DMS 273 (cell line): ENCODE results near the gene RELL2.
A peak's percentile ranks its signal among the peaks of the same experiment; 100 is the strongest.
"Not testable (repeated sequence)": the region's sequence is repeated elsewhere in the genome, so short reads cannot be mapped to it uniquely, and the experiment has no call there.

Experiments used
- DNase-seq: peaks from one replicate; lab custom pipeline; 2025; ENCODE audit not compliant: unreplicated experiment; lab: John Stamatoyannopoulos, UW

Gene RELL2, protein sequence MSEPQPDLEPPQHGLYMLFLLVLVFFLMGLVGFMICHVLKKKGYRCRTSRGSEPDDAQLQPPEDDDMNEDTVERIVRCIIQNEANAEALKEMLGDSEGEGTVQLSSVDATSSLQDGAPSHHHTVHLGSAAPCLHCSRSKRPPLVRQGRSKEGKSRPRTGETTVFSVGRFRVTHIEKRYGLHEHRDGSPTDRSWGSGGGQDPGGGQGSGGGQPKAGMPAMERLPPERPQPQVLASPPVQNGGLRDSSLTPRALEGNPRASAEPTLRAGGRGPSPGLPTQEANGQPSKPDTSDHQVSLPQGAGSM

DNA sequence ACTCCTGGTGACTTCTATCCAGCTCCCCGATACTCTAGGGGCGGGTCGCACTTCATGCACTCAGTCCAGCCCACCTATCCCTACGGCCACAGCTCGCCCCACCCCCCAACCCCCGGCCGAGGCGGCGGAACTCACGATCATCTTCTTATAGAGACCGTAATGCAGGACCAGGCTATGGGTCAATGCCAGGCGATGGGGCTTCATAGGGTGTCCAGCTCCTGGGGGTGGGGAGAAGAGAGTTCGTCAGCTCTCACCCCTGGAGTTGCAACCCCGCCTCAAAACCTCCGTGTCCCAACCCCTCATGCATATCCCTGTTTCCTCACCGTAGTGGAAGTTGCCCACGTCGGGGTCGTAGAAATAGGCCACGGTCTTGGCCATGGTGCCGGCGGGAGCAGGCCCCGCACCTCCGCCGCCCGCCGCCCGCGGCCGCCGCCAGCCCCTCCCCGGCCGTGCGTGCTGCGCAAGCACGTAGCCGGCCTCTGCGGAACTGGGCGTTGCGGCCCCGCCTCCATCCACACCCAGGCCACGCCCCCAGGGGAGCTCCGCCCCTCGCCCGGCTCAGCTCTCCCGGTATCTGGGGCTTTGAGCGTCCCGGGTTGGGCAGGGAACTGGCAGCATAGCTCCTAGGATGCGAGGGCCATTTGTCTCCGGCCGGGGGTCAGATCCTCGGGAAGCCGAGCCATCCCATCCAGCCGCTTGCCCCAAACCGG, at the start of gene RELL2, which contains the start of gene HDAC3:
Gene RELL2, plus strand, starts transcription at position 585 of the 710 bp plus-strand sequence. CDS start 1,229 bp downstream, outside the sequence.
Gene HDAC3, minus strand, starts transcription at position 437 of the 710 bp plus-strand sequence. Its CDS starts 59 bp downstream, at position 378.
- DNase-seq, result peak; percentile 95

DNA sequence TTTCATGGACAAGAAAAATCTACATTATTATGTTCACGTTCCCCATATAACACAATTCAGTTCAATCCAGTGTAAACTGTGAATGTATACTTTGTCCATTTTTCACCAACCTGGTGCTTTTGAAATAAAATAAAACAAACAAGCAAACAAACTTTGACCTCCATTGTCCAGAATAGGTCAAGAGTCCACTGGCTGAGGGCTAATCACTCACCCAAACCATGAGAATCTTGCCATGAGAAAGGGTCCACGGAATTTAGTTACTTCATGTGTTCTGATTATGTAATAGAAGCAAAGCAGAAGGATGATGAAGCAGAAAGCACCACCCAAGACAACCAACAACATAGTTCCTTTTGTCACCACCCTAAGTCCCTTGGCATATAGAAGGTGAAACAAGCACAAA, 46.7 kb upstream of the RELL2 start:
- no peak for DNase-seq

DNA sequence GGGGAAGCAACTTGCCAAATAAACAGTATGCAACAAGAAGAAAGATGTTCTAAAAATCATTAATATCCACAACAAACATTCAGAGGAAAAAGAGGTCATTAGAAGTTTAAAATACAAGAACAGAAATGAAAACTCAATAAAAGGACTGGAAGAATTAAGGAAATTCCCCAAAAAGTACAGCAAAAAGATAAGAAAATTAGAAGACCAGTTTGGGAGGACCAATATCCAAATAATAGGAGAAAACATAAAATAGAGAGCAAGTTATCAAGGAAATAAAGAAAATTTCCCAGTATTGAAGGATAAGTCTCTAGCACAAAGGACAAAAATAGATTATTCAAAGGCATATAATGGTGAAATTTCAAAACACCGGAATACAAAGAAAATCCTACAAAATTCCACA, 39.9 kb upstream of the RELL2 start:
- DNase-seq, result no peak

DNA sequence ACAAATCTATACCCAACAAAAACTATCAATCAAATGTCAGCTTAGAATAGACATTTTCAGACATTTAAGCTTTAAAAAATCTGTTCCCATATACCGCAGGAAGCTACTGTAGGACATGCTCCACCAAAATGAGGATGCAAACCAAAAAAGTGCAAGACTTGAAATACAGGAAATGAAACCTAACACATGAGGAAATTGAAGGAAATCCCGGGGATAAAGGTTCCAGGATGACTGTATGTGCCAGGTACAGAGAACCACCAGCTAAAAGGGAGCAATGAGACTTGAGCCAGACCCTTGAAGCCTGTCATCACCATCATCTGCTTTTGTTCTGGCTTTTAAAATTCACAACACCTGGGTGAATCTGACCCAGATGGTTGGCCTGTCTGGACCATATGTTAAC, 39.4 kb upstream of the RELL2 start:
- DNase-seq, result no peak

DNA sequence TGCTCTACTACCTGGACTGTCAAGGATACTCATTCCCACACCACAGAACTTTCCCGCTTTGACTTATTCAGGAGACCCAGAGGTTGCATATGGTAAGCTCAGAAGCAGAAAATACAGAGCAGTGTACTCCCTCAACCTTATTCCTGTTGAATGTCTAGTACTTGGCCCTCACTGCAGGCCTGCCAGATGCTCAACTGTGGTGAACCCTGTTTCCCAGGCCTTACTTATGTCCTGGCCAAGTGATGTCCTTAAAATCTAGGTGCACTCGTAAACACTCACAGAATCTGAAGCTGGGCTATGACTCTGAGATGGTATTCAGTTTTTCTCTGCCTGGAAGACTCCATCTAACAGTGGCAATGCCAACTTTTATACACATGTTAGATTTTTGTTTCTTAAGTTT, 39.0 kb upstream of the RELL2 start:
- peak; percentile 86 for DNase-seq

DNA sequence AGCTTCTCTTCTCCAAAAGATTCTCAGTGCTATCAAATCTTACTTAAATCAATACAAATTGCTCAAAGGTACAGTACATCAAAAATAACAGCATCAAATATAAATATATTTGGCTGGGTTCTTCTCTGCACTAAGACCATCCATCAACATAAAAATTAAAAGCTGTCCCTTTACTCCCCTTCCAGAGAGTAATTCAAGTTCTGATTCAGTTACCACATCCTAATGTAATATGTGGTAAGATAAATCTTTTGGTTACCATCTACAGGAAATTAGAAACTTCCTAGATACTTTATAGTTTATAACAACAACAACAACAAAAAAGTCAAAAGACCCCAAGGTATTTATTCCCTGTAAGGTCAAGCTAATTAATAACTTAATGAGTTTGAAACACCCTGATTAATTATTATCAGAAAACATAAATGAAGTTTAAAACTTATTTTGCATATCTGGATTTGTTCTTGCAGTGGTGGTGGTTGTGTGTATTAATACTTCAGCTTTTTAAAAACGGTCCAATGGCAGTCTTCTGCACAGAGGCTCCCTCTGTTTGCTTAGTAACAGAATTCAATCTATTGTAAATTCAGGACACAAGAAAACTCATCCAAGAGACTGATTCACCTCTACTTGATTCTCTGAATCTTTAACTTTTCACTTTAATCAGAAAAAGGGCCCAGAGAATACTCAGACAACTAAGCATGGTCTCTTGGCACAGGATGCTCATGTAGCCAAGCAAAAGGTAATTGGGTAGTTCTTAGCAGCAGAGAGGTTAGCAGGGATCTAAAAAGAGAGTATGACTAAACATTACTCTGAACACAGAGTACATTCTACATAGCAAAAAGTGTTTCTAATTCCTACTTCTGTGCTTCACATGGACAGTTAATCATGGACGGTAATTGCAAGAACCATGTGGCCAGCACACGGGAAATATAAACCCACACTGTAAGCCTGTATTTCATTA, 38.1 kb upstream of the RELL2 start:
- peak; percentile 20 for DNase-seq

DNA sequence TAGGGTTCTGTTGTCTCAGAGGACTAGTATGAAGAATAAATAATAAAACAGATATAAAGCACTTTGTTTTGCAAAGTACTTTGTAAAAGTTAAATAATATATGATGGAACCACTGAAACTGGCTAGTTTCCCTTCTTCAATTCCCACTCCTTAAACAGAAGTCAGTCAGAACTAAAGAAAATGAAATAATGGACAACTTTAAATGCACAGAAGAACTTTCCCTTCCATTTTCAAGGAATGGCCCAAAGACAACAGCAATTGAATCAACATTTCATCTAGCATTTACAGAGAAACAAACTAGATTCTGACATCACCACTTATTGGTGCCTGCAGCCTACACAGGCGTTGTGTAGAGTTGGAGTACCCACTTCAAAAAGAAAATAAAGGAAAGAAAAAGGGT, 34.2 kb upstream of the RELL2 start:
- no peak for DNase-seq

DNA sequence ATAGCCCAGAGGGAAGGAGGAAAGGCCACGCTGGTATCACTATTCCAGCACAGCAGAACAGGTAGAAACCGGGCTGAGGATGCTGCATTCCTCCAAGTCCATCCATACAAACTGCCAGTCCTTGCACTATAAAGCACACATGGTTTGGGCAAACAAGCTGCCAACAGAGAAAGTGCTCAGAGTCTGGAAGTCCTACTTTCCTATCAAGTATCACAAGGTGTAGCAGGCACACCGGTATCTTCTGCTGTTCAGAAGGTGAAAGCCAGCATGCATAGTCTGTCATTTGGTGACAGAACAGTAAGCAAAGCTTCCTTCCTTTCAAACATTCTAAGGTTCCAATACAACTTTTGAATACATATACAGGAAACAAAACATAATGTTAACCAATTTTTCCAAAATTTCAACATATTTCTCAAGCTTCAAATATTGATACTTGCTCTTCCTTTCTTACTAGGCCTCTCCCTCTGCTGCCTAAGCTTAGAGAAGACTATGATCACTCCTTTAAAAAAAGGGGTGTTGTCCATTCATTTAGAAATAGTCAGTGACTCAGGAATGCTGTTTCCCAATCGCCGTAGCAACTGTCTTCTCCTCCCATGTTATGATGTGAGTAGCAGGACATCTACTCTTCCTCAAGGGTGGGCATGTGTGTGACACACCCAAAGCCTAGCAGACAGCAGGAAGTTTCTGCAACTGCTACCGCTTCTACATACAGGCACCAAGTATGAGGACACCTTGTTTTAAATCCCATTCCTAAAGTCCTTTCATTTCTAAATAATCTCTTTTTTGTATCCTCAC, 32.7 kb upstream of the RELL2 start:
- DNase-seq, result peak; percentile 11

DNA sequence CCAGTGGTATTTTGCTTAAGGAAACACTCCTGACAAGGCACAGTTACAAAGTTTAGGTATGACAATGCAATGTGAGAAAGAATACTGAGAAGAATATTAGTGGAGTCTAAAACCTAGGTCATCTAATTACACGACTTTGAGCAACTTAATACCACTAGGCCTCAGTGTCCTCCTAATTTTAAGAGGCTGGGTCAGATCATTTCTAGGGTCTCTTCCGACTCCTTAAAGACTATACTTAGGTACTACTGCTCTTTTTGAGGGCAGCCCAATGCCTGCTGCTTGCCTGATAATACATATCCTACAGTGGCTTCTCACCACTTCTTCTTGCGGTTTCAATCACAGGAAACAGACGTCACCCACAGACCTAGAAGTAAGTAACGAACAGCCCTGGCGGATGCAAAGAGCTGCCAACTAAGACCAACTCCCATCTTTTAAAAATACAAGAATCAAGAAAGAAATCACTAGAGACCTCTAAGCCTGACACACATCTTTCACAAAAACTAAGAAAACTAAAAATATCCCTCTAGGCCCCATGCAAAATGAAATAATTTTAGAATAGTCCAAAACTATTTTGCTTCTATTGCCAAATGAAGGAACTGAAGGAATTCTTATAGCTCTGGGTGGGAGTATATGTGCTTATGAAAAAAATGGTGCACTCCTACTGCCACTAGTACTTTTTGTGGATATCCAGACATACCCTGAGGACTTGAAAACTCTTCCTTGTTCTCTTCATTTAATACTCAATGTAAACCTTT, 31.1 kb upstream of the RELL2 start:
- DNase-seq, result no peak

DNA sequence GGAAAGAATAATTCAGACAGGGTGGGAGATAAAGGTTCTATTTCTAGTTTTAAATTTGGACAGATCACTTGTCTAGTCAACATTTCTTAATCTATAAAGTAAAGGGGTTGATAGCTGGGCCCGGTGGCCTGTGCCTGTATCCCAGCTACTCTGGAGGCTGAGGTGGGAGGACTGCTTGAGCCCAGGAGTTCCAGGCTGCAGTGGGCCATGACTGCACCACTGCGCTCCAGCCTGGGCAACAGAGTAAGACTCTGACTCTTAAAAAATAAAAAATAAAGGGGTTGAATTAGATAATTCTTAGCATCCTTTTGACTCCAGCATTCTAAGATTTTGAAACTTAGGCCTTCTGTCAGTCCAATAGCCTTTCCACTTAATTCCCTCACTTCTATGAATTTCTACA, 28.8 kb upstream of the RELL2 start:
- DNase-seq, result no peak

DNA sequence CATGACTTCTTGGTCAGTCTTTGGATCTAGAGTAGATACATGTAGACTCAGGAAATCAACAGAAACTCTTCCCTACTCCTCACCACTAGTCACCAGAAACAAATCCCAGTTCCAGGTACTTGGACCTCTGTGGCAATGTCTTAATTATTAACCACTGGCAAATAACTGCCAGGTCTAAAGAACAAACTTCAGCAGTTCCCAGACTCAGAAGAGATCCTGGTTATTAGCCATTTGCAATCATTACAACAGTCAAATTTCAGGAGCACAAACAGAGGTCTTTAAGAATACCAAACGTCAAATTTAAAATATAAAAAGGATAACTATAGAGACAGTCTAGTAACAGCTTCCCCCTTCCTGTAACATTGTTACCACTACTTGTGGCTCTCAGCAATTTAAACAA, 28.2 kb upstream of the RELL2 start:
- DNase-seq, result no peak

DNA sequence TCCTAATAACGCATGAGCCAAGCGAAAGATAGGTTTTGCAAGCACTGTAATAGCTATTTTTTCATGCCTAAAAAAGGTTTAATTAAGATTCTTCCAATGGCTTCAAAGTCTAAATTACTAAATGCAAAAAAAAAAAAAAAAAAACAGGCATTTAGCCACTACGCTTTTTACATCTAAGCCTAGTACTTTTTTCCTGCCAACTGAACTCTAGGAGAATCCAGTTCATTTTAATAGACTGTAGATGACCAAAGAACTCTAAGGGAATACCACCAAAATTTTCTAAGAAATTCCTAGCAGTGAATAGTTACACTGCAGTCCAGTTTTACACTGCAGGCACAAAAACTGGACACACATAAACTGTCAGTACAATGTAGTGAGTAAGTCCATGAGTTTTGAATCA, 27.8 kb upstream of the RELL2 start:
- DNase-seq, result no peak

DNA sequence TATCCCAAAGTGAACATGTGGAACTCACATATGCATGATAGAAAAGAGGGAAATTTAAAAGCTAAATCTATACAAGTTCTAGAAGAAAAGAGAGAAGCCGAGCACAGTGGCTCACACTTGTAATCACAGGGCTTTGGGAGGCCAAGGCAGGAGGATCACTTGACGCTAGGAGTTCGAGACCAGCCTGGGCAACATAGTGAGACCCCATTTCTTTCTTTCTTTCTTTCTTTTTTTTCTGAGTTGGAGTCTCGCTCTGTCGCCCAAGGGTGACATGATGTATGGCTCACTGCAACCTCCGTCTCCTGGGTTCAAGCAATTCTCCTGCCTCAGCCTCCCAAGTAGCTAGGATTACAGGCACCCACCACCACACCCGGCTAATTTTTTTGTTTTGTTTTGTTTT, 26.9 kb upstream of the RELL2 start:
- DNase-seq, result not testable (repeated sequence)

DNA sequence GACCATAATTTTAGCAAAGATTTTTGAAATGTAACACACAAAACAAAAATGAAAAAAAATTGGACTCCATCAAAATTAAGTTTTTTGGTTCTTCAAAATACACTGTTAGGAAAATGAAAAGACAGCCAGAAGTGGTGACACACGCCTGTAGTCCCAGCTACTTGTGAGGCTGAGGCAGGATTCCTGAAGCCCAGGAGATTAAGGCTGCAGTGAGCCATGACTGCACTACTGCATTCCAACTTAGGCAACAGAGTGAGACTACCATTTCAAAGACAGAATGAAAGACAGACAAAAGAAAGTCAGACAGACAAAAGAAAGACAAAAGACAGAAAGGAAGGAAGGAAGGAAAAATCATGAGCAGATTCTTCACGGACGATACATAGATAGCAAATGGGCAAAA, 25.5 kb upstream of the RELL2 start:
- no peak for DNase-seq

DNA sequence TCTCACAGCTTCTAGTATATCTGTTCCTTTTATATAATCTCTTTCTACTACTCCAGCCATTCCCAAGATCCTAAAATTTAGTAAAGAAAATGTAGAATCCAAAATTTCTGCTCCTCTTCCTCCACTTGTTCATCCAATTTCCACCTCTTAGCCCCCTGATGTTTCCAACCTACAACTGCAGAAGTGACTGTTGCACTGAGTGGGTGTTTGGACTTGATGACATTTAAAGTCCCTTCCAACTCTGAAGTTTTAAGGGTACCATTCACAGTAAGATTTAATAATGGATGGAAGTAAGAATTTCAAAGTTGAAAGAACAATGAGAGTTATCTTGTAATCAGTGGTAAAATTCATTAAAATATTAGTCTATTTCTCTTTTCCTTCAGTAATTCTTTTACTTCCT, 23.5 kb upstream of the RELL2 start:
- DNase-seq, result no peak

DNA sequence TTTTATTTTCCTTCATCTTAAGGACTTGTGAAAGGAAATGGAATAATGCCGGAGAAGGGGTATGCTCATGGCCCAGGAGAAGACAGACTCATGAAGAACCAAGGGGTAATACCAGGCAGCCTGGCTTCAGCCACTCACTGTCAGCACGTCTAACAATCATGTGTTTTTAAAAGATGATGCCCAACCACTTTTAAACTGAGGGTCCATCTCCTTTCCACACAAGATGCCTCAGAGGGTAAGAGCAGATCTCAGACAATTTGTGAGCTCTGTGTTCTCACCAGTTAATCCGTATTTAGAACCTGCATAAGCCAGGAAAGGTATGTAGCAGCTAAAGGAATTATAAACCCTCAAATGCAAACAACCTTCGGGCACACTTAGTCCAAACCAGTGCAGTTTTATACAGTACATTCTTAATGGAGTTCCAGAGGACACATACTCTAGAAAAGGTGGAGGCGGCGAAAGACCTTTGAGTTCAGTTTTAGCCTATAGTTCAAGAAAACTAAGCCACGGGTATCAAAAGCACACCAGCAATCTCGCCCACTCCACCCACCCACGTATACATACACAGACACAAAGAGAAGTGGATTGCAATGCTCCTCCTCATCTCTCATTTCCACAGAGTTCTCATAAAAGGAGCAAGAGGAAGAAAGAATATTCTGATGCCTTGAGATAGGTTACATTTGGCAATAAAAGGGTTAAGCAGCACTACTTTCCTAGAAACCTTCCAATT, 20.6 kb upstream of the RELL2 start:
- no peak for DNase-seq

DNA sequence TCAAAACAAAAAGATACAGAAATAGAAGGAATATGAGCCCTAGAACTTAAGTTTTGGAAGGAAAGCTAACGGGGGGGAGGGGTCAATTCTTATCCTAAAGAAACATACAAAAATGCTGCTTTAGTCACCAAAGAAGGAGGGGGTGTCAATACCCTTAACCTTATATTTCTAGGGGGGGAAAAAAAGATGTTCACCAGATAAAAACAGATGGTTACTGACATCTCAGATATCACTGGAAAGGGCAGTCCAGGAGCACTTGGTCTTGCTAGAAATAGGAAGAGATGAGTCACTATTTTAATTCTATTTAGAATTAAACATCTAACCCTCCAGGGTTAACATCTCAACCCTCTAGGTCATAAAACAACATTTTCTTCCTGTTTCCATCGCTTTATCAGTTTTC, 19.7 kb upstream of the RELL2 start:
- DNase-seq, result no peak

DNA sequence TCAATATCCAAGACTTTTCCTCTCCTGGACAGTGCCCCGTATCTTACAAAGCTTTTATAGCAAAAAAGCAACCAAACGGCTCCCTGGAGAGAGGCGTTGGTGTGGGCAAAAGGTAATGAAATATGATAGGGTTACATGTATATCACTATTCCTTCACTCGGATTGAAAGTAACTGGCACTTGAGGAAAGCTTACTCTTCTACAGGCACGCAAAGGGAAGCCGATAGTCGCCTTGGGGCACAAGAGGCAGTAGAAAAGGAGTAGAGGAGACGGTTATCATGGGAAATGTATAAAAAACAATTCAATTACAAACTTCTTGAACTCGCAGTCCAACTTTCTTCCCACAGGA, 19.1 kb upstream of the RELL2 start:
- peak; percentile 38 for DNase-seq

DNA sequence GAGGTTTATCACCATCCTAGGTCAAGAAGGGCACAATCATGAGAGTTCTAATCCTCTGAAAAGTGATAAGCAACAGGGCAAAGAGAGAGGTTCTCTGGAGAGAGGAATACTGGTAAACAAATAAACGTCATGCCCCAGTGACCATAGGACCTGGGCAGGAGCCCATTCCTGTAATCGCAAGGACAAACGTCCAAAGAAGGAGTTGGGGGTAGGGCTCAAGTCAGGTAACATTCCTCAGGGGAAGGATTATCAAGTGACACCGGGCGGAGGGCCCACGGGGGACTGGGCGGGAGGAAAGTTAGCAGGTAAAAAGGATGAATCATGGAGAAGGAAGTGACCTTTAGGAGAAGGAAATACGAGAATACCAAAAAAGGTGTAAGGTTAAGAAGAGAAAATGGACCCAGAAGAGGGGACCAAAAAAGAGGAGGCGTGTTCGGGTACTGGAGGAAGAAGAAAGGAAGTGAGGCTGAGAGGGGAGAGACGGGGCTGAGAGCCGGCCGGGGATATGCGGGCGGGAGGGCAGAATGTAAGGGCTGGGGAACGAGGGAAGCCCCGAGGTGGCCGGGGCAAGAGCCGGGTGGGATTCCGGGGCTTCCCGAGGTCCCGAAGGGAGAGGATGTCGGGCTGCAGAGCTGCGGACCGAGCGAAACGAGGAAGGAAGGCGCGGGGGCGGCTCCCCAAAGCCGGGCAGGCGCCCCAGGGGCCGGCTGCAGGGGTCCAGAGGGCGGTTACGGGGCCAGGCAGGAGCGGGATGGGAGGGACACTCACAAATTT, 18.6 kb upstream of the RELL2 start:
- DNase-seq, result peak; percentile 81
